Suppressor macrophage (primary cell): Measurements from ENCODE around the gene ROR1.
A peak's percentile ranks its signal among the peaks of the same experiment; 100 is the strongest.
"Not testable (repeated sequence)": the region's sequence is repeated elsewhere in the genome, so short reads cannot be mapped to it uniquely, and the experiment has no call there.

ENCODE experiments used
- DNase-seq, 4 experiments: peaks; one replicate each; pipeline ENCODE4 v3.0.0-alpha.2; 2020 to 2022

Gene ROR1

DNA sequence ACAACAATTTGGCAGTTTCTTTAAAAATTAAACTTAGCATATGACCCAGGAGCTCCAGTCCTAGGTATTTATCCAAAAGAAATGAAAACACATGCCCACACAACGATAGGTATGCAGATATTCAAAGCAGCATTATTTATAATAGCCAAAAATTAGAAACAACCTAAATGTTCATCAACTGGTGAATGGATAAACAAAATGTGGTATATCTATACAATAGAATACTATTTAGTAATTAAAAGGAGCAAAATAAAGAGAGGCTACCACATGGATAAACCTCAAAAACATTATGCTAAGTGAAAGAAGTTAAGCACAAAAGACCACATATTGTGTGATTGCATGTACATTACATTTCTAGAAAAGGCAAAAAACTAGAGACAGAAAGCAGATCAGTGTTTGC, 51.3 kb downstream of the ROR1 start:
- DNase-seq, result no peak

DNA sequence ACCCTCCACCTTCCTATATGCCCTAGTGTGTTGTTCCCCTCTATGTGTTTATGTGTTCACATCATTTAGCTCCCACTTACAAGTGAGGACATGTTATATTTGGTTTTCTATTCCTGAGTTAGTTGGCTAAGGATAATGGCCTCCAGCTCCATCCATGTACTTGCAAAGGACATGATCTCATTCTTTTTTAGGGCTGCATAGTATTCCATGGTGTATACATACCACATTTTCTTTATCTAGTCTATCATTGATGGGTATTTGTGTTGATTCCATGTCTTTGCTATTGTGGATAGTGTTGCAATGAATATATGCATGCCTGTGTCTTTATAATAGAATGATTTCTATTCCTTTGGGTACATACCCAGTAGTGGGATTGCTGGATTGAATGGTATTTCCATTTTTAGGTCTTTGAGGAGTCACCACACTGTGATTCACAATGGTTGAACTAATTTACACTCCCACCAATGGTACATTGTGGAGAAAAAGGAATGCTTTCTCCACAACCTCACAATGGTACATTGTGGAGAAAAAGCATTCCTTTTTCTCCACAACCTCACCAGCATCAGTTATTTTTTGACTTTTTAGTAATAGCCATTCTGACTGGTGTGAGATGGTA, 52.5 kb downstream of the ROR1 start:
- not testable (repeated sequence) for DNase-seq

DNA sequence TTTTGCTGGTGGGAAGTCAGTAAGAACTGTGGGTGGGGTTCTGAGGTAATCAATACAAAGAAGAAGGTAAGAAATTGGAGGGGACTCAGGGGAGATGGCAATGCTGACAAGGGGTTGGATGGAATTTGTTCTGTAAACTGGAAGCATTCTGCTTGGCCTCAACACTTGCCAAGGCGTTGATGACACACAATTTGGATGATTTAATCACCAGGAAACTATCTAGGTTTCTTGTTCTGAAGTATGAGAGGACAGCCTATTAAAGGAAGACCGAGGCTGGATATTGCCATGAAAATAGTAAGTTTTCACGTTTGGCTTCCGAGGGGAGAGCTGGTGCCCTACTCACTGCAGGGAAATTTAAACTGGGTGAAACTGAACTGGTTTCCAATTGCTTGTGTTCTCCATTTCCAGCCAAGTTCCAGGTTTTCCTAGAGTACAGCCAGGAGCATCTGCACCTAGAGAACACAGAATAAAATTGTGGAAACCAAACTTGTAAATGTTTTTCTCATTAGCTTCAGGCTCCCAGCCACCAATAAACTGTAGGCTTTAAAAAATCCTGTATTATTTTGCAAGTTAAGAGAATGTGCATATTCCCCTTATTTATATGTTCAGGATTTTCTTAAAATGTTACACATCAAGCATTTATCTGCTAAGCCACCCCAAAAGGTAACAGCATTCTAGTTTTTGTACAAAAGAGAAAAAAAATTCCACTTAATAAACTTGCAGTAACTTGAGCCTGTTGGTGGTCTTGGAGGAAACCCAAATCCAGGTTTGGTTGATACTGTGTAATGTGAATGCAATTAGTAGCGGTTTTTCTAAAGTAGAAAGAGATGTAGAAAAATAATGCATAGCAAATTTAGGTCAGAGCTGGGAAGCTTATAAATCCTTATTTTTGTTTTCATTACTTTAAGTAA, 53.8 kb downstream of the ROR1 start:
- DNase-seq, result no peak

DNA sequence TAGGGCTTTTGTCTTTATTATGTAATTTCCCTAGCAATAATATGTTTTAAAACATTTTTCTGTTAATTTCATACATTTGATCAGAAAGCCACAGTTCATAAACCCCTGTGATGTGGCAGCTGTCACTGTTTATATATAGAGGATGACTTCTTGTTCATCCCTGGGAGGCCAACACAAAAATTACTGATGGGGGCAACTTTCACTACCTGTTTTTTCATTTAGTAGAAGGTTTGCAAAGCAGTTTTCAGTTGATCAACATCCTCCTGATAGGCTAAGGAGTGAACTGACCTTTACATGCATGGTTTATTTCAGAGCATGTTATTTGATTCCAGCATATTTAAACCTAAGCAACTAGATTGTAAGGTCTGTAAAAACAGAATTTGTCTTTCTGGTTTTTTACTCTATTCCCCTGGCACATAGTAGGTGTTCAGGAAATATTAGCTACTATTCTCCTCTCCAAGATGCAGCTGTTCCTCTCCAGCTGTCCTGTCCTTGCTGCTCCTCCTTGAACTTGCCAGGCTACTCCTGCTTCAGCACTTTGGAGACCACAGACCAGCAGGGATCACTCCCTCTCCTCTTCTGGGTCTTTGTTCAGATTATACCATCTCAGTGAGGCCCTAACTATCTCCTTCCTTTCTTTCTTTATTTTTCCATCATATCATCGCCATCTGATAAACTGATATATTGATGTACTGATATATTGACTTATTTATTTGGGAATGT, 54.7 kb downstream of the ROR1 start:
- DNase-seq, result peak; percentile 21 to 74 (median 50)

DNA sequence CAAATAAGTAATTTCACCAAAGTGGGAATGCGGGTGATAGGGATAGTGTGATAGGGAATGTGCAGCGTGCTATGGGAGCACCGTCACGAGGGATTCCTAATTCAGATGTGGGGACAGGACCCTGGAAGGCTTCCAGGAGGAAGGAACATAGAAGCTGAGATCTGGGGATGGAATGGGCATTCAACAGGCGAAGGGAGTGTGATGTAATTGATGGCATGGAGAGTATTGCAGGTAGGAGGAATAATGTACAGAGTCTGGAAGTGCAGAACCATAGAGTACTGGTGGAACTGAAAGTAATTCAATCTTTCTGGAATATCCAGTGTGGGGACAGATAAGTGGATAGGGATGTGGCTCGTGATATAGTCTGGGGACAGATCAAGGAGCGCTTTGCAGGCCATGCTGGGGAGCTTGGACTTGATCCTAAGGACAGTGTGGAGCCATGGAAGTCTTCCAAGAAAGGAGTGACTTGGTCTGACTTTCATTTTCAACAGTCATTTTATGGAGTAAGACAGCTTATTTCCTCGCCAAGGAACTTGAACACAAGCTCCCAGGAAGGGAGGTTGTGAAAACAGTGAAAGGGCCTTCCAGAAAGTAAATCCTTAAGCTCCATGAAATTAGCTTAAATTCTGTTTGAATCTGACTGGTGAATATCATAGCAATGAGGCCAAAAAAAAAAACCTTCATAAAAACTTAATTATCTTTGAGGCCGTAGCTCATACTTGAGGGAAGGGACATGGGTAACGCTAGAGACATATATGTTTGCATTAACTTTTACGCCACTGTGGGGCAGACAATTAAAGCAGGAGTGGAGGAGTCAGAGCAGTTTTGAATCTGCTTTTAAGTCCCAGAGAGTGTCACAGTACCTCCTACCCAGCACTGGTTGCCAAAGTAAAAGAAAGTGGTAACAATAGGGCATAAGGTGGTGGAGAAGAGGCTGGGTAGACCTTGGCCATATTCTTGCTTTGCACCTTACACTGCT, 55.8 kb downstream of the ROR1 start:
- DNase-seq, result no peak

DNA sequence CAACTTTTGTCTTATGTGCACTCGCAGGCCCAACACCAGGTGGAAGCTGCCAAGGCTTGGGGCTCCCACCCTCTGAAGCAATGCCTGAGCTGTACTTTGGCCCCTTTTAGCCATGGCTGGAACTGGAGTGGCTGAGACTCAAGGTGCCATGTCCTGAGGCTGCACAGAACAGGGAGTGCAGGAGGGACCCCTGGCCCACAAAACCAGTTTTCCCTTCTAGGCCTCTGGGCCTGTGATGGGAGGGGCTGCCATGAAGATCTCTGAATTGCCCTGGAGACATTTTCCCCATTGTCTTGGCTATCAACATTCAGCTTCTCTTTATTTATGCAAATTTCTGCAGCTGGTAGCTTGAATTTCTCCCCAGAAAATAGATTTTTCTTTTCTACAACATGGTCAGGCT, 57.6 kb downstream of the ROR1 start:
- DNase-seq, result no peak

DNA sequence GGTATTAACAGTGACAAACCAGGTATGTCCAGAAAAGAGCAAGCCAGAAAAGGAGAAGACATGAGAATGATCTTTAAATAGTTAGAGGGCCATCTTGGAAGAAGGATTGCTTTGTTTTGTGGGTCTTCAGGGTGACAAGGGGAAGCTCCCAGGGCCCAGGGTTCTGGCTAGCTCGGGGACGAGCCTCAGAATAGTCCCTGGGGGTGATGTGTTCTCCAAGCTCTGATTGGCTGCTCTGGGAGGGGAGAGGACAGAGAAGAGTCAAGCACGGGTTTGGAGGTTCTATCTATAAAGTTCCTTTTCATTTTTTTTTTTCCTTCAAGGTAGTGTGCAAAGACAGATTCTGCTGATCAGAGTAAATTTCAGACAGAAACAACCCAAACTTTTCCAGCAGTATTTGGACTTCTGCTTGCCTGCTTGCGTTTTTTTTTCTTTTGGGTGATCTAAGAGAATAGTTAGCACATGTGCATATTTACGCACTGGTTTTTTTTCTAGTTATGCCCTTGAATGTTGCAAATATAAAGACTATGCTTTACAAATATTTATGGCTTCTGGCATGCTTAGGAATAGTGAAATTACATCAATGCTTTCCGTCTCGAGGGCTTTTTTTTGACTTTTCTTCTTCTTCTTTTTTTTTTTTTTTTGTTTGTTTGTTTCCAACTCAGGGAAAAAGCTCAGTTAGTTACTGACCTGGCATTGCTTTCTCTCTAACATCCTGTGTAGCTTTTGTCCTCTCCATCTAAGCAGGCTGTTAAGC, 59.7 kb downstream of the ROR1 start:
- DNase-seq, result no peak

DNA sequence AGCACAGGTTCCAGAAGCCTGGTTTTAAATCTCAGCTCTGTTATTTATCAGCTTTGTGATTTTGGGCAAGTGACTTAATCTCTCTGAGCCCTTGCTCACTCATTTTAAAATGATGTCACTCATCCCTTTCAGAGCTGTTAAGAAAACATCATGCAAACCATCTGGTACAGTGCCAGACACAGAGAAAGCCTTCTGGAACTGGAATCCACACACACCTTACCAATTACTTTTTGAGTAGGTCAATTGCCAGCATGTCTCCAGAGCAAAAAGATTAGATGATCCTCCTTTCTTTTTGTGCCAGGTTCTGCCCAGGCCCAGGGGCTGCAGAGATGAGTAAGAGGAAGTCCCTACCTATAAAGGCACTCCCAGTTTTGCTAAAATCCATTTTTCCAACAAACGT, 61.3 kb downstream of the ROR1 start:
- DNase-seq, result no peak

DNA sequence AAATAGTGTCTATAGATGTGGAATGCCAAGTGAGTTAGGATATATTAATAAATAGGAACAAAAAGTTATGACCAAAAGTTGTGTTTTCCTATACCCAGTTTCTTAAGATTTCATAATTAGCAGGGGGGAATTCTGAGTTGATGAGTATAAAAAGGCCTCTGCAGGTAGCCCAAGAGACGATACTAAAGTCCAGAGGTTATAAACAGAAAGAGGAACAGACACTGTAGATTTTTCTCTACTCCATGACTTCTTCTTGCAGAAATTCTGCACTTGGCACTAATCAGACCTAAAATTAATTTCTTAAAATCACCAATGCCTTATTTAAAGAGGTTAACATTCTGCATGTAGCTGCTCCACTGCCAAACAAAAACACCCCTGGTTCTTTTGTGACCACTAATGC, 62.6 kb downstream of the ROR1 start:
- DNase-seq, result no peak

DNA sequence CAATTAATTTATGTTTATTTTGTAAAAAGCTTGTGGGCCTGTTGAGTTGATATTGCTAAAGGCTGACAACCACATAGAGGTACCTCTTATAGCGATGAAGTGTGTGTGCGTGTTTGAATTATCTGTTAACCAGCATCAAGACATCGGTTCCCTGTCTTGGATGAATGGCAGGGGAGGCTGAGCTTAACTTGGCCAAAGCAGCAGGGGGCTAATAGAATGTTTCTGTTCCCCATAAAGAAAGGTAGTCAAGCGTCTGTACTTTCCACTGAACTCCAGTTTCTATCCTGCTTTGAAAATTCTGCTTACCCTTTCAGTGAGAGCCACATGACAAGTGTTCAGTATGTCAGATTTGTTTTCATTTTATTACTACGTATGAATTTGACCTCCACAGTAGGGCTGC, 63.0 kb downstream of the ROR1 start:
- DNase-seq, result no peak

DNA sequence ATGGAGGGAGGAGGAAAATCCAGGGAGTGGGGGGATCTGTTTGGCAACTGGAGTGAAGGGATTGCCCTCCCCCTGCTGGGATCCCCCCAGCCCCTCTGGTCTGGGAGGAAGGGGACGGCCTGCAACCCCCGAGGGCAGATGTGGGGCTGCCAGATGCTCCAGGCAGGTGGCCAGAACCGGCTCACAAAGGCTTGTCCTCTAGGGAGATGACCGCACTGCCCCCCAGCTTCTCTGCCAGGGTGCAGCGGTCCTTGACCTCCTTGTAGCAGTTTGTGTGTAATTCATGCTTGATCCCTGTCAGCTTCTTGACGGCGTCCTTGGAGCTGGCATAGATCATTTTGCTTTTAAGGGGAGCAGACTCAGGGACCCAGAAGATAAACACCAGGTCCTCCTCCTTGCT, 69.2 kb downstream of the ROR1 start:
- DNase-seq, result no peak

DNA sequence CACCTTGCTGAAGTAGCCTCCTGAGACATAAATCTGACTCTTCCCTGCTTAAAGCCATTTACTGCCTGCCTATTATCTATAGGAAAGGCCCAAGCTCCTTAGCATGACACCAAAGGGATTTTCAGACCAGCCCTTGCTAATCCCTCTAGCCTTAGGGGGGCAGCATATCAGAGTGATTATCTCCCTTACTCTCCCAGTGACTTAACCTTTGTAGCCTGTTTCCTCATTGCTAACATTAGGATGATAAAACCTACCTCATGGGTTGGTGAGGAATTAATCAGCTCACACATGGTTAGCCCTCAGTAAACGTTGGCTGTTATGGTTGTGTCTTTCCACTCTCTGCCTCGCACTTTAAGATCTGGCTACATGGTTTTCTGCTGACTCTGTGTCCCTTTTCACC, 70.1 kb downstream of the ROR1 start:
- no peak for DNase-seq

DNA sequence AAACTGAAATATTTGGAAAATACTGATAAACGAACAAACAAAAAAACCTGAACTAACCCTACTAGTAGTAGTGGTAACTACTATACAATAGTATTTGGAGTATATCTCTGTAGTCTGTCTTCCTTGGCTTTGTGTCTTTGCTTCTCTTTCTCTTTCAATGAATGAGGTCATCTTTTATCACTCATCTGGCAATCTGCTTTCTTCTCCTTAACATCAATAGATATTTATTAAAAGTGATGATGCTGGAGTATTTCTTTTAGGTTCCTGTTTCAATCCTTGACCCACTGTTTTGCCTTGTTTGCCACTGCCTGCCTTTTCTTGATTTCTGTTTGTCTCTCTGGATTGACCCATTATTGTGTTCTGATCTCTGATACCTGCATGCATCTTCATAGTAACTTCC, 71.5 kb downstream of the ROR1 start:
- no peak for DNase-seq

DNA sequence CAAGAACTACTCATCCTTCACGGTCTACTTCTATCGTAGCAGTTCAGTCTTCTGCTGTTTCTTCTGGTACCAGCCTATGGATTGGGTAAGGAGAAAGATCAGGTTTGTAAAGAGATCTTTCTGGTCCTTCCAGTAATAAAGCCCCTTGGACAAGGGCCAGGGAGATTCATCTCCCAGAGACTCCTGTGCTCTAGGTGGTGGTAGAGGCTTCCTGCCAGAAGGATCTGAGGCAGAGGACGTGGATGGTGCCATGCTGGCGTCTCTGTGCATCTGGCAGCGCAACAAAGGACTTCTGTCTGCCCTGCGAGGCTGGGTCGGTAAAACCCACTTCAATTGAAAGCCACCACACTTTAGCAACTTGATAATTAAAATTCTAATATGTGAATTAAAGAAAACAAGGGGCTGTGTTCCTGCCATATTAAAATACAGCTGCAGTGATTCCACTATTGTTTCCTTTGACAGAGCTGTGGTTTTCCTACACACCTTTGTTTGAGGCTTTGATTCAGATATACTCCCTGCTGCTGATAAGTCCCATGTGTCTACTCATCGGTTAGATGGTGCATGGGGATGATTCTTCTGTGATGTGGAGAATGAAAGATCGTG, 73.6 kb downstream of the ROR1 start:
- DNase-seq, result no peak

DNA sequence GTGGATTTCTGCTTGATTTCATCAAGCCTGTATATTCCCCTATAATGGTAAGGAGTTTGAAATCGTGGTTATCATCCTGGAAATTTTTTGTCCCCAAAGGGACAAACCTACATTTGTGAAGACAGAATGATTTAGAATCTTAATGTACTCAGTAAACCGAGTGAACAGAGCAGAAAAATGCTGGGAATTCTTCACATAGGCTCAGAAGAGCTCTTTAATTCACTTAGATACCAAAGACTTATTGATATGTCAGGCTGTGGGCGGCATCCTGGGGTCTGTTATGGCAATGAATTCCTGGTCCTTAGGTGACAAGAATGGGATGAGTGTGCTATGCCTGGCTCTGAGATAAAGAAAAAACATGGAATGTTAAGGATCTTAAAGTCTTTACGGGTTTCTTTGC, 74.9 kb downstream of the ROR1 start:
- DNase-seq, result no peak

DNA sequence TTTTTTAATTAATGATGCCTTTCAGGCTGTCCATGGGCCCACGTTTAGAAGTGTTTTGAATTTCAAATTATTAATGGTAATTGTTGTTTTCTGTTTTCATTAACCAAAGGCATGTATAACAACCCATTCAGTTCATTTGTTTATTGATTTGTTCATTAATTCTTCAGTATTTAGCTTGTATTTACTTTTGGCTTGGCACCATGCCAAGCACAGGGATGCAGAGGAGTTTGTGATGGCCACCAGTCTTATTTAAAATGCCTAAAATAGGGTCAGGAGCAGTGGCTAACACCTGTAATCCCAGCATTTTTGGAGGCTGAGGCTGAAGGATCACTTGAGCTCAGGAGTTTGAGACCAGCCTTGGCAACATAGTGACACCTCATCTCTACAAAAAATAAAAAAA, 75.3 kb downstream of the ROR1 start:
- DNase-seq, result no peak

DNA sequence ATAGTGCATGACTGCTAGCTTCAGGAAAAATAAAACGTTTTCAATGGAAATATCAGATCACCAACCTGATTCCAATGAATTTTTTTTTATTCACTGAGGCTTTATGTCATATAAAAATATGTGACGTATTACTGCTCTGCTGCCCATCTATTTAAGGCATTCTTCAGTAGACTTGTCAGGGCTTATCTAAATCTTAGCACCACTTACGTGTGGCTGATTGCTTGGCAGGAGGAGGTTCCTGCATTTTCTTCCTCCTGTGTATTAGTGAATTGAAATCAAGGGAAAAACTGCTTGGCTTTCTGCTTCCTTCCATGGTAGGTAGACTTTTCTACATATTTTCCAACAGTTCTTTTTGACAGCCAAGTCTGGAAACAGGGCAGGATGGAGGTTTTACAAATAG, 80.3 kb downstream of the ROR1 start:
- no peak for DNase-seq

DNA sequence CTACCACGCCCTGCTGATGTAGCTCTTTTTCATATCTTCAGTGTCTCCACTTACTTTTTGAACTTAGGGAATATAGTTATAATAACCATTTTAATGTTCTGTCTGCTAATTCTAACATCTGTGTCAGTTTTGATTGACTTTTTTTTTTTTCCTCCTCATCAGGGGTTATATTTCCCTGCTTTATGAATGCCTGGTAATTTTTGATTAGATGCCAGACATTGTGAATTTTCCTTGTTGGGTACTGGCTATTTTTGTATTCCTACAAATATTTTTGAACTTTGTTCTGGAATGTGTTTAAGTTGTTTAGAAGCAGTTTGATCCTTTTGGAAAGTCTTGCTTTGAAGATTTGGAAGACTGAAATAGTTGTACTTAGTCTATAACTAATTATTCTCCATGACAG, 82.1 kb downstream of the ROR1 start:
- DNase-seq, result no peak

DNA sequence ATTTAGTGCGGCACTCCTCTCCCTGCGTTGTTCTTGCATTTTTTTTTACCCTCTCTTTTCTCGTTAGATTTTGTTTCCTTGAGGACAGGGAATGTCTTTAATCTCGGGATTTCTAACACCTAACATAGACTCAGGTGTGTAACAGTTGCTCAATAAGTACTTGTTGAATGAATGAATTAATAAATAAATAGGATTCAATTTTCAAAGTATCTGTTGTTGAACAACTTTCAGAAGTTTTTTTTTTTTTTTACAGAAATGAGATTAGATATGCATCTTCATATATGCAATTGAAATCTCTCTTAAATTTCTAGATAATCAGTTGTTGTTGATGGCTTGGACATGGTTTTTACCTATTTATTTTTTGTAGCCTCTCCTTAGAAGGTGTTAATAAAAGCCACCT, 83.1 kb downstream of the ROR1 start:
- no peak for DNase-seq

DNA sequence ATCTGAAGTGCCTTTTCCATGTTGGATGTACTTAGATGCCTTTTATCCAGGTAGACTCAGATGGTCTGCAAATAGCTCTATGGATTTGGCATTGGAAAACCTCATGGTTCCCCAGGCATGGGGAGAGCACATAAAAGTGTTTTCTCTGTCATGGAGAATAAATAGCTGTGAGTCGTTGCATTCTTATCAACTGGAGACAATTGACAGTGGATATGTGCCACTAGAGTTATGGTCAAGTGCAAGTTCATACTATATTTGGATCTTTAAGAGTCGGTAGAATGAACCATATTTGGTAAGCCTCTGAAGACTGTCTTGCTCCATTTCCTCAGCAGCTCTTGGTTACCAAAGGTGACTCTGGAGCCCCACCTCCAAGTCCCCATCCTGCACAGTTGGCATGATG, 83.7 kb downstream of the ROR1 start:
- no peak for DNase-seq

DNA sequence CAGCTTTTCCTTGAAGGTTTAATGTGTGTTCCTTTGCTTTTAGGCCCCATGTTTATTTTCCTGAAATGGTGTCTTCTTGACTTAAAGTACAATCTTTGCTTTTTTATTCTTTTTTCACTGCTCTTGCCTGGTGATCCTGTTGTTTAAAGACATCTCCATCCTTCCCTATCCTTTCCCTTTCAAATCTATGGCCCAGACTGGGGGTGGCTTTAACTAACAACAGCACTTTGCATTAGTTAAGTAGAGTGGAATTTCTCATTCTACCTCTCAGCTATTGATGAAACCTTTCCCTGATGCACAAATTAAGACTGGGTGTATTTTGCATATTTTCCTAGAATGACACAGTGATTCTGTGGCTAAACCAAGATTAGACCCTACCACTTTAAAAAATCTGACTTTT, 84.3 kb downstream of the ROR1 start:
- no peak for DNase-seq
